Smooth muscle cell (in vitro differentiated cells): ENCODE results near the gene ZNF383. TPM values are rescaled to one million over a fixed set of nuclear protein-coding genes. Genes with fewer than 3 reads are reported as not detected.
"Not testable (repeated sequence)": the region's sequence is repeated elsewhere in the genome, so short reads cannot be mapped to it uniquely, and the experiment has no call there.

Source experiments
- DNase-seq: peaks from one replicate; lab custom pipeline; 2025; ENCODE audit not compliant: unreplicated experiment; lab: John Stamatoyannopoulos, UW
- H2AFZ ChIP-seq: fragments of 200-600 bp; sonication (generic); 2 replicates; pipeline ENCODE4 v1.6.0; 2016; ENCODE audit warnings: antibody characterized with exemption, low read depth, mild to moderate bottlenecking
- H3F3A ChIP-seq: fragments of 200-600 bp; sonication (generic); 2 replicates; pipeline ENCODE4 v1.6.0; 2017; ENCODE audit warnings: antibody characterized with exemption, low read depth
- H3K27ac ChIP-seq: fragments of 200-600 bp; sonication (generic); 2 replicates; pipeline ENCODE4 v1.5.1; 2016; ENCODE audit warnings: low read depth, mild to moderate bottlenecking
- H3K27me3 ChIP-seq: fragments of 200-600 bp; sonication (generic); 2 replicates; pipeline ENCODE4 v1.6.1; 2016; ENCODE audit warnings: low read depth, mild to moderate bottlenecking
- H3K36me3 ChIP-seq: fragments of 200-600 bp; sonication (generic); 2 replicates; pipeline ENCODE4 v1.5.1; 2016; ENCODE audit warnings: low read depth
- H3K4me1 ChIP-seq: fragments of 200-600 bp; sonication (generic); 2 replicates; pipeline ENCODE4 v1.5.1; 2016; ENCODE audit warnings: low read depth
- H3K4me2 ChIP-seq: fragments of 200-600 bp; sonication (generic); 2 replicates; pipeline ENCODE4 v1.6.0; 2016; ENCODE audit warnings: mild to moderate bottlenecking
- H3K4me3 ChIP-seq: fragments of 200-600 bp; sonication (generic); 2 replicates; pipeline ENCODE4 v1.5.1; 2016; ENCODE audit warnings: mild to moderate bottlenecking
- H3K79me2 ChIP-seq: fragments of 200-600 bp; sonication (generic); 2 replicates; pipeline ENCODE4 v1.6.0; 2016; ENCODE audit warnings: low read depth, mild to moderate bottlenecking
- H3K9ac ChIP-seq: fragments of 200-600 bp; sonication (generic); 2 replicates; pipeline ENCODE4 v1.6.0; 2016; ENCODE audit warnings: low read depth
- H3K9me3 ChIP-seq: fragments of 200-600 bp; sonication (generic); replicated peaks from 2 replicates; pipeline ENCODE4 v1.5.1; 2016; ENCODE audit warnings: low read depth
- H4K20me1 ChIP-seq: fragments of 200-600 bp; sonication (generic); 2 replicates; pipeline ENCODE4 v1.6.0; 2016; ENCODE audit warnings: low read depth
- CTCF ChIP-seq: fragments of 200-600 bp; sonication (generic); IDR thresholded peaks from 2 replicates; pipeline ENCODE4 v1.5.1; 2017; ENCODE audit warnings: borderline replicate concordance, mild to moderate bottlenecking, antibody characterized with exemption; ENCODE audit not compliant: insufficient read depth, poor library complexity, severe bottlenecking
- WGBS: methylation state at CpG from one replicate; pipeline ENCODE4 v1.1.7; 2016; ENCODE audit warnings: low lambda C conversion rate; 5-methylcytosine and 5-hydroxymethylcytosine counted together
- polyA plus RNA-seq: library from polyadenylated mRNA; unstranded; fragments of >200 nt; fragmentation: Nextera tagmentation; extraction: Ambion mirVana; gene quantifications from 2 replicates; pipeline ENCODE4 v1.2.1, GENCODE V29; 2016
- total RNA-seq: library from RNA; depleted of rRNA; stranded (reverse); fragments of >200 nt; gene quantifications from 2 replicates; pipeline ENCODE4 v1.2.3, GENCODE V29; 2014

ZNF383 gene
- total and polyA plus RNA-seq, 2 experiments from 2014 or later = 2.5 to 10.0 TPM

DNA sequence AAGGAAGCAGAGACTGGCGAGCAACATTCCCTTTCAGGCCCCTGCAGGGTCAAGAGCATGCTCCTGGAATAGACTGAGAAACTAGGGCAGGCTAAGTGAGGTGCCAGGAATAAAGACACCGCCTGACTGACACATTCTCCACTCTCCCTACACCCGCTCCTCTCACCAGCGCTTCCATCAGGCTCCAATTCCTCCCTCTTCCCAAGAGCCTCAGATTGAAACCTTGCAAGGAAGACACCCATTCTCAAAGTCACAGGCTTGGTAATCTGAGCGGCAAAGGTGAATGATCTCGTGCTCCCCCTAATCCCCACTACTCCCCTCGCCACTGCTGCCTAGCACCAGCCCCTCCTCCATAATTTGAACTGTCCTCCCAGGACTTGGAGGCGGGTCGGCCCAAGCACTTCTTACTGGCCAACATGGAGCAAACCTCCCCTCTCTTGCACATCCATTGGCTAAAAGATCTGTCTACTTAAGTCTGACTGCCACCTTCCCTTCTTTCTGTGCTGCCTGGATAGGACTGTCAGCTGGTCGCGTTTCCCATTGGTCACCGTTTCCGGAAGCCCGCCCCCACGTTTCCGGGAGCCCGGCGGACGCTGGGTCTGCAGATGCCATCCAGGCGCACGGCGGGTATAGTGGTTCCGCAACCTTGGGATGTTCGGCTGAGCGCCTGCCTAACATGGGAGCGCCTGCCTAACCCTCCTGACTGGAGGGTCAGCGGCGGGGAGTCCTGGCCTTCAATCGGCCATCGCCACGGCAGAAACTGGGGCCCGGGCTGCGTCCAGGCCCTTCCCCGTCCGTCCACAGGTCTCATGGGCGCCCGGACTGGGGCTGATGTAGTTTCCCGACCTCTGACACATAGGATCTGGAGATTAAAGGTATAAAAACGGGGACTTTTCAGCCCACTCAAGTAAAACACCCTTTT is 33.6 kb downstream of the ZNF383 start:
- Histone ChIP-seq H3K9ac (no peak overlapping the region), H3K36me3 (no peaks in the 10 kb centered on the region), H4K20me1 (no peaks in the 10 kb centered on the region), H3K27me3 (no peaks in the 10 kb centered on the region), H3K4me2 (no peak overlapping the region), H3K4me1 (no peaks in the 10 kb centered on the region), H3F3A (no peaks in the 10 kb centered on the region), H3K4me3 (no peak overlapping the region), H3K9me3 (peaks cover 10% of the 10 kb centered on the region), H3K27ac (no peak overlapping the region), H3K79me2 (no peaks in the 10 kb centered on the region), H2AFZ (no peak overlapping the region)
- DNase-seq = no peak
- 92% methylated on average over 39 of the region's 39 CpGs for WGBS
- no peak for TF ChIP-seq CTCF

- H3K4me3 ChIP-seq, H3K79me2 ChIP-seq, H3K4me1 ChIP-seq, H2AFZ ChIP-seq, H3K27me3 ChIP-seq, DNase-seq, H3K36me3 ChIP-seq, H3K9me3 ChIP-seq, H3K9ac ChIP-seq, H3K4me2 ChIP-seq, H3K27ac ChIP-seq, H3F3A ChIP-seq, H4K20me1 ChIP-seq: not testable (repeated sequence)
- WGBS = 86% methylated on average over 1 of the region's 1 CpG
Observed at GRCh38 chr19:37263028-37263427, 45.0 kb downstream of the ZNF383 start.

DNA sequence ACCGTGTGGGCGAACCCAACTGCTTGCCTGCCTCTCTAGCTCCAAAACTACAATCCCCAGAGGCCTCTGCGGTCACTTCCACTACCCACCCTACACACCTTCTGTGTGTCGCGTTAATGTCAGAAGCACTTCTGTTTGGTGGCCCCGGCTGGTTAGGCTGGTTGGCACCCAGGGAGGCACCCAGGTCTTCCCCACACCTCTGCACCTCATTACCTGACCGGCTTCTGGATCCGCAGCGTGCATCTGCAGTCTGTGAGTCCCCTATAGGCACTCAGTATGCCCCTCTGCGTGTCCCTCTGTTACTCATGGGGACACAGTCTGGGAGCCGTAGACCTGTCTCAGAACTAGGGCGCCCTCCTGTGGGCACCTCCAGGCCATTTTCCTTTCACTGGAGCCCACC is 49.0 kb downstream of the ZNF383 start:
- not testable (repeated sequence) for H3K9ac ChIP-seq, H2AFZ ChIP-seq, H3K27me3 ChIP-seq, H3K9me3 ChIP-seq, H3K4me2 ChIP-seq, H3K36me3 ChIP-seq, DNase-seq, H4K20me1 ChIP-seq, H3K79me2 ChIP-seq, H3K27ac ChIP-seq, H3K4me3 ChIP-seq, H3F3A ChIP-seq, H3K4me1 ChIP-seq
- 93% methylated on average over 10 of the region's 12 CpGs for WGBS

GRCh38 chr19:37267755-37268154 is 49.7 kb downstream of the ZNF383 start:
- not testable (repeated sequence) for H3K9me3 ChIP-seq, H3K79me2 ChIP-seq, H3K9ac ChIP-seq, H3K4me2 ChIP-seq, H4K20me1 ChIP-seq, H2AFZ ChIP-seq, DNase-seq, H3K36me3 ChIP-seq, H3K4me3 ChIP-seq, H3F3A ChIP-seq, H3K4me1 ChIP-seq, H3K27ac ChIP-seq, H3K27me3 ChIP-seq
- WGBS = 83% methylated on average over 4 of the region's 4 CpGs

DNA sequence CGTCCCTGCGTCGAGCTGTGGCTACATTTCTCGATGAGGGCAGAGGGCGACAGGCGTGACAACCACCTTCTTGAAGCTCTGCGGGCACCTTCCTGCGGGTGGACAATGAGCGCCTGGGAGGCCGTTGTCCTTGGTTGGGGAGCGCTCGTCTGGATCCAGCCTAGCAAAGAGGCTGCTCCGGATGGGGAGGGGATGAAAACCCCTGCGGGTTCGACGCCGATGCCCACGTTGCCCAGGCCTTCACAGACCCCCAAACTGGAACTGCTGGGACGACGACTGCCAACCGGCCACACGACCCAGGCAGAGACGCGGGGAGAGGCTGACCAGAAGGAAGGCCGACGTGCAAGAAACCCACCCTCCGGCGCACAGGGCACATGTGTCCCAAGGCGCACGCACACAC is 62.6 kb downstream of the ZNF383 start:
- H3K4me2 ChIP-seq, H3K36me3 ChIP-seq, DNase-seq, H3K4me1 ChIP-seq, H4K20me1 ChIP-seq, H3K27ac ChIP-seq, H3K79me2 ChIP-seq, H2AFZ ChIP-seq, H3K27me3 ChIP-seq, H3K9ac ChIP-seq, H3K4me3 ChIP-seq, H3F3A ChIP-seq, H3K9me3 ChIP-seq: not testable (repeated sequence)
- WGBS = 95% methylated on average over 30 of the region's 30 CpGs

- H3K4me2 ChIP-seq, H3F3A ChIP-seq, H3K27me3 ChIP-seq, H3K79me2 ChIP-seq, H3K4me1 ChIP-seq, H2AFZ ChIP-seq, H4K20me1 ChIP-seq, H3K9me3 ChIP-seq, DNase-seq, H3K36me3 ChIP-seq, H3K9ac ChIP-seq, H3K4me3 ChIP-seq, H3K27ac ChIP-seq: not testable (repeated sequence)
- 99% methylated on average over 35 of the region's 37 CpGs for WGBS
Observed at GRCh38 chr19:37284020-37284419, 66.0 kb downstream of the ZNF383 start.

- not testable (repeated sequence) for H3K9me3 ChIP-seq, H3K27ac ChIP-seq, H3K9ac ChIP-seq, H3K79me2 ChIP-seq, H3K27me3 ChIP-seq, H2AFZ ChIP-seq, H3K4me2 ChIP-seq, H3K36me3 ChIP-seq, H3K4me3 ChIP-seq, H4K20me1 ChIP-seq, H3K4me1 ChIP-seq, DNase-seq, H3F3A ChIP-seq
- WGBS = 96% methylated on average over 30 of the region's 39 CpGs
Observed at GRCh38 chr19:37289229-37289628, 71.2 kb downstream of the ZNF383 start.
